Airway epithelial cell (primary cell): ENCODE measurements around the gene GHR. TPM values are rescaled to one million over a fixed set of nuclear protein-coding genes. Genes with fewer than 3 reads are reported as not detected.

ENCODE experiments used
- total RNA-seq: library from RNA; depleted of rRNA; stranded (reverse); fragments of >200 nt; gene quantifications from 2 replicates; pipeline ENCODE4 v1.2.3, GENCODE V29; 2015

The GHR gene
- 0.42 TPM in 2 replicates for total RNA-seq

DNA sequence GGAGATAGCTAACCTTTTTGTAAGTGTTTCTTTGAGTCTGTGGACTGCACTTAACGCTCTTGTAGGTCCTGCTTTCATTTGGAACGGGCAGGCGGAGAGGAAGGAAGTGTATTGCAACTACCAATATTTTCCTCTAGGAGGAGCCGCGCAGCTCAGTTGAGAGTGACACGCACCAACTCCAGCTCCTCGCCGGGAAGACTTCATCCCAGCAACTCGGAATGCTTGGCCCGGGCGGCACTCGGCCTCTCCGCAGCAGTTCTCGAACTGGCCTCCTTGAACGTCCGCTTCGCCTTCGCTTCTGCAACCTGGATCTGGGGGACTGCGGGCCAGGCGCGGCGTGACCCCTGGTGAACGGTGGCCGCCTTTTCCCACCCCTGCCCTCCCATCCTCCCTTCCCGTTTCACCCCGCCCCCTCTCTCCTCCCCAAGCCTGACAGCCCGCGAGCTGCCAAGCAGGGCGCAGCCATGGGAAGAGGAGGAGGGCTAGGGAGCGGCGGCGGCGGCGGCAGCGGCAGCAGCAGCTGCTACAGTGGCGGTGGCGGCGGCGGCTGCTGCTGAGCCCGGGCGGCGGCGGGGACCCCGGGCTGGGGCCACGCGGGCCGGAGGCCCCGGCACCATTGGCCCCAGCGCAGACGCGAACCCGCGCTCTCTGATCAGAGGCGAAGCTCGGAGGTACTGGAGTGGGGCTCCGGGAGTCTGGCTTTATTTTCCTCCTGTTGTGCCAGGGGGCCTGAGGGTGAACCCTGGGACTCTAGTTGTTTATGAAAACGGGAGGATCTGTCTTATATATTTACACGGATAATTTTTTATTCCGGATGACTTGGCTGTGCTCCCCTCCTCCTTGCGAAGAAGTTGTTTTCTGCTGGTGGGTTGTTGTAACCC, at the start of gene GHR:
GHR (plus strand) TSS at position 155 of the 881 bp plus-strand sequence. CDS start 142,436 bp downstream, outside the sequence.

GRCh38 chr5:42756606-42757601, 333.7 kb downstream of the GHR start, which contains the start of gene CCDC152:
Gene CCDC152 (plus strand): TSS chr5:42756818. CDS start chr5:42759122, 2,304 bp downstream.

